Endothelial cell of umbilical vein (primary cell): Measurements from ENCODE around the gene MED27. TPM values are rescaled to one million over a fixed set of nuclear protein-coding genes. Genes with fewer than 3 reads are reported as not detected.

Experiments used
- BruUV-seq: library from RNA; stranded (reverse); fragments of 400-500 nt; replicated peaks from 2 replicates; lab custom pipeline; 2021; lab: Mats Ljungman, UMichigan
- CTCF ChIA-PET: fragments of 300-600, 350-600 bp; sonication (Branson Sonifier 250); formaldehyde crosslinking; loops from one replicate; lab custom pipeline; 2021; ENCODE audit warnings: antibody characterized with exemption, inconsistent platforms; lab: Charles Lee
- POLR2A ChIA-PET: fragments of 300-600, 350-600 bp; sonication (Branson Sonifier 250); formaldehyde crosslinking; loops from one replicate; lab custom pipeline; 2021; ENCODE audit warnings: antibody characterized with exemption, inconsistent platforms; lab: Charles Lee
- DNase-seq: peaks from one replicate; pipeline ENCODE4 v3.0.0-alpha.2; 2011; ENCODE audit warnings: low read depth, low spot score
- FAIRE-seq: peaks from 2 replicates; lab custom pipeline; 2011; peaks lifted over from hg19 to GRCh38; lab: Jason Lieb, UNC
- H2AFZ ChIP-seq: 2 replicates; pipeline ENCODE4 v1.6.0; 2012; ENCODE audit warnings: low read depth, low read length, control low read depth, inconsistent platforms
- H3K27ac ChIP-seq: 2 replicates; pipeline ENCODE4 v1.5.1; 2011; ENCODE audit warnings: low read depth, mild to moderate bottlenecking, control low read depth, low read length, moderate library complexity; ENCODE audit not compliant: insufficient read depth
- H3K27me3 ChIP-seq, 2 experiments: 2 replicates each; pipeline versions ENCODE4 v1.6.0 to v1.6.1; 2011; ENCODE audit warnings: low read length in 2 of 2, mixed read lengths in 1 of 2; ENCODE audit not compliant: control insufficient read depth in 2 of 2, insufficient read depth in 2 of 2
- H3K36me3 ChIP-seq, 2 experiments: 2 replicates in 1 of 2; 3 replicates in 1 of 2; pipeline ENCODE4 v1.5.1; 2011; ENCODE audit warnings: low read length in 2 of 2, mild to moderate bottlenecking in 1 of 2, moderate library complexity in 1 of 2; ENCODE audit not compliant: control insufficient read depth in 2 of 2, insufficient read depth in 2 of 2; ENCODE audit errors: extremely low read depth in 1 of 2
- H3K4me1 ChIP-seq: 3 replicates; pipeline ENCODE4 v1.5.1; 2011; ENCODE audit warnings: mild to moderate bottlenecking, low read length; ENCODE audit not compliant: control insufficient read depth, insufficient read depth; ENCODE audit errors: extremely low read depth
- H3K4me2 ChIP-seq: 2 replicates; pipeline ENCODE4 v1.6.1; 2011; ENCODE audit warnings: low read length, control low read depth, mixed read lengths; ENCODE audit not compliant: insufficient read depth
- H3K4me3 ChIP-seq, 3 experiments: fragments of 200-600 bp in 1 of 3; sonication (generic), shearing (Covaris generic) in 1 of 3; replicated peaks in 1 of 3; 2 replicates each; pipeline ENCODE4 v1.5.1; 2011 to 2016; ENCODE audit warnings: control low read depth in 3 of 3, low read length in 3 of 3, mild to moderate bottlenecking in 2 of 3, inconsistent platforms in 1 of 3, low read depth in 1 of 3, moderate library complexity in 1 of 3; ENCODE audit not compliant: insufficient read depth in 1 of 3
- H3K79me2 ChIP-seq: 2 replicates; pipeline ENCODE4 v1.6.0; 2012; ENCODE audit warnings: low read length, inconsistent platforms; ENCODE audit not compliant: control insufficient read depth, insufficient read depth
- H3K9ac ChIP-seq: replicated peaks from 2 replicates; pipeline ENCODE3; 2011; ENCODE audit warnings: low read length, control low read depth; ENCODE audit not compliant: insufficient read depth; ENCODE audit errors: extremely low read depth
- H3K9me1 ChIP-seq: replicated peaks from 3 replicates; pipeline ENCODE4 v1.6.0; 2011; ENCODE audit warnings: mild to moderate bottlenecking, low read length; ENCODE audit not compliant: control insufficient read depth, insufficient read depth; ENCODE audit errors: extremely low read depth
- H3K9me3 ChIP-seq: replicated peaks from 2 replicates; pipeline ENCODE4 v1.5.1; 2012; ENCODE audit warnings: low read length, inconsistent platforms; ENCODE audit not compliant: control insufficient read depth, insufficient read depth
- H4K20me1 ChIP-seq: replicated peaks from 2 replicates; pipeline ENCODE3; 2011; ENCODE audit warnings: mild to moderate bottlenecking, low read length; ENCODE audit not compliant: control insufficient read depth, insufficient read depth; ENCODE audit errors: extremely low read depth
- CTCF ChIP-seq, 2 donors: IDR thresholded peaks; 1 replicate in 1 of 2; 2 replicates in 1 of 2; pipeline ENCODE4 v1.5.1; 2011; ENCODE audit warnings: low read length in 2 of 2, mild to moderate bottlenecking in 2 of 2, moderate library complexity in 2 of 2, control low read depth in 1 of 2, inconsistent platforms in 1 of 2, low read depth in 1 of 2; ENCODE audit not compliant: insufficient read depth in 1 of 2; ENCODE audit errors: extremely low read depth in 1 of 2
- EZH2 ChIP-seq: IDR thresholded peaks from 2 replicates; pipeline ENCODE4 v1.6.1; 2012; ENCODE audit warnings: borderline replicate concordance, low read depth, mild to moderate bottlenecking, moderate library complexity, low read length, inconsistent platforms; ENCODE audit not compliant: severe bottlenecking
- FOS ChIP-seq: IDR thresholded peaks from 2 replicates; pipeline ENCODE4 v1.6.1; 2011; ENCODE audit warnings: mild to moderate bottlenecking, low read length, moderate library complexity, borderline replicate concordance; ENCODE audit not compliant: insufficient read depth
- GATA2 ChIP-seq: IDR thresholded peaks from 2 replicates; pipeline ENCODE4 v1.7.0; 2011; ENCODE audit warnings: low read depth, mild to moderate bottlenecking, moderate library complexity, mixed read lengths, low read length; ENCODE audit not compliant: insufficient read length, insufficient read depth
- JUN ChIP-seq: IDR thresholded peaks from 2 replicates; pipeline ENCODE4 v1.6.1; 2011; ENCODE audit warnings: borderline replicate concordance, low read depth; ENCODE audit not compliant: insufficient read length, insufficient read depth
- MAX ChIP-seq: IDR thresholded peaks from 2 replicates; pipeline ENCODE4 v1.6.1; 2011; ENCODE audit not compliant: insufficient read depth, insufficient read length
- MYC ChIP-seq: IDR thresholded peaks from one replicate; pipeline ENCODE4 v1.6.1; 2011; ENCODE audit warnings: mild to moderate bottlenecking, low read depth, low read length
- POLR2A ChIP-seq: IDR thresholded peaks from 2 replicates; pipeline ENCODE4 v1.6.1; 2012; ENCODE audit warnings: low read depth, mild to moderate bottlenecking, control low read depth, low read length
- POLR2AphosphoS5 ChIP-seq: IDR thresholded peaks from 2 replicates; pipeline ENCODE4 v1.6.1; 2012; ENCODE audit warnings: low read depth, mild to moderate bottlenecking, control low read depth, low read length, moderate library complexity; ENCODE audit not compliant: insufficient read depth
- dilution Hi-C: fragments of 300-500 bp; cut with MboI; formaldehyde crosslinking; loops from one replicate; pipeline ENCODE4 v1.15.0; 2019; ENCODE audit warnings: low sequenced_read_pairs; ENCODE audit not compliant: extremely low pct_ligation_motif_present
- intact Hi-C: fragments of 100-400 bp; cut with micrococcal nuclease; formaldehyde crosslinking; loops from one replicate; pipeline ENCODE4 v1.10.0; 2022
- polyA plus RNA-seq, 4 experiments: library from polyadenylated mRNA; depleted of rRNA in 3 of 4; stranded (reverse) in 3 of 4; unstranded in 1 of 4; fragments of >200 nt; gene quantifications; 2 replicates each; pipeline versions ENCODE4 v1.2.1 to v1.2.3, GENCODE V29; 2011 to 2012; ENCODE audit warnings: missing spikeins in 1 of 4
- total RNA-seq: library from RNA; stranded (reverse); gene quantifications from 2 replicates; pipeline ENCODE4 v1.2.3, GENCODE V29; 2021

The MED27 gene
- total and polyA plus RNA-seq, 2 donors (not counting 3 experiments of a cell fraction or from before 2014, with no cell fraction given) = 27.9 to 47.8 TPM

GRCh38 chr9:131848570-131849160 lies 231.0 kb downstream of the MED27 start:
- H2AFZ ChIP-seq = no peak overlapping the region
- ChIA-PET POLR2A (no interaction called here), CTCF (no interaction called here)
- no peaks in the 10 kb centered on the region for H3K4me1 ChIP-seq
- H3K27ac ChIP-seq = no peak overlapping the region
- H3K4me3 ChIP-seq = no peak overlapping the region
- no peak overlapping the region for H3K9ac ChIP-seq
- no peaks in the 10 kb centered on the region for H3K9me3 ChIP-seq
- no peak overlapping the region for H3K4me2 ChIP-seq
- intact Hi-C loops (no loop called here), dilution Hi-C loops (no loop called here)
- no peaks in the 10 kb centered on the region for H4K20me1 ChIP-seq
- TF ChIP-seq POLR2A = no peak
- no peak for TF ChIP-seq CTCF (IDR thresholded peaks at IDR 0.05; ENCODE audit: extremely low read depth in 1 of 2, insufficient read depth in 1 of 2, low read depth in 1 of 2, low read length in 2 of 2)
- no peak for TF ChIP-seq JUN
- TF ChIP-seq POLR2AphosphoS5 = no peak
- no peak for TF ChIP-seq MYC
- TF ChIP-seq FOS = no peak
- no peak for TF ChIP-seq EZH2
- no peak for TF ChIP-seq GATA2
- TF ChIP-seq MAX = no peak
- BruUV-seq = no TSS peak
- no peaks in the 10 kb centered on the region for H3K36me3 ChIP-seq
- H3K9me1 ChIP-seq = no peaks in the 10 kb centered on the region
- FAIRE-seq (no peak), DNase-seq (no peak)
- no peaks in the 10 kb centered on the region for H3K79me2 ChIP-seq
- no peaks in the 10 kb centered on the region for H3K27me3 ChIP-seq
